IPS-NIHi11 (cell line): Measurements from ENCODE around the gene UNK.

Experiments
- DNase-seq: peaks from one replicate; pipeline ENCODE4 v3.0.0; 2012; ENCODE audit warnings: mixed read lengths, low spot score

Gene UNK

GRCh38 chr17:75784473-75785015 lies at the start of gene UNK:
Gene UNK, plus strand, starts transcription at chr17:75784806. Its CDS starts 75 bp downstream, at chr17:75784881.
- peak; percentile 96 for DNase-seq

- no peak for DNase-seq
Observed at GRCh38 chr17:75736173-75736835, 48.3 kb upstream of the UNK start.

- DNase-seq: no peak
Observed at GRCh38 chr17:75737133-75737962, 47.3 kb upstream of the UNK start.

- no peak for DNase-seq
Observed at GRCh38 chr17:75738218-75738802, 46.3 kb upstream of the UNK start.

GRCh38 chr17:75739174-75739573 lies 45.4 kb upstream of the UNK start:
- no peak for DNase-seq

GRCh38 chr17:75739801-75740200 lies 44.8 kb upstream of the UNK start:
- no peak for DNase-seq

GRCh38 chr17:75740215-75740614 lies 44.4 kb upstream of the UNK start:
- no peak for DNase-seq

- DNase-seq: no peak
Observed at GRCh38 chr17:75740631-75741077, 44.0 kb upstream of the UNK start.

- DNase-seq: no peak
Observed at GRCh38 chr17:75742337-75742736, 42.3 kb upstream of the UNK start.

GRCh38 chr17:75743625-75744206 lies 40.9 kb upstream of the UNK start:
- no peak for DNase-seq

GRCh38 chr17:75748706-75749105 lies 35.9 kb upstream of the UNK start:
- DNase-seq: no peak

GRCh38 chr17:75749545-75750389 lies 34.8 kb upstream of the UNK start:
- peak; percentile 85 for DNase-seq

- DNase-seq: no peak
Observed at GRCh38 chr17:75750661-75751423, 33.8 kb upstream of the UNK start.

GRCh38 chr17:75751676-75752404 lies 32.8 kb upstream of the UNK start:
- DNase-seq: no peak

- no peak for DNase-seq
Observed at GRCh38 chr17:75752405-75752709, 32.2 kb upstream of the UNK start.

GRCh38 chr17:75752802-75753513 lies 31.6 kb upstream of the UNK start:
- DNase-seq: no peak

- peak; percentile 91 for DNase-seq
Observed at GRCh38 chr17:75753514-75754377, 30.9 kb upstream of the UNK start.

GRCh38 chr17:75754378-75755204 lies 30.0 kb upstream of the UNK start:
- no peak for DNase-seq
